MV-4-11 (cell line): Measurements from ENCODE around the gene ZNF555.
"Not testable (repeated sequence)": the region's sequence is repeated elsewhere in the genome, so short reads cannot be mapped to it uniquely, and the experiment has no call there.

Experiments
- DNase-seq: peaks from one replicate; lab custom pipeline; 2025; lab: John Stamatoyannopoulos, UW

Gene ZNF555

DNA sequence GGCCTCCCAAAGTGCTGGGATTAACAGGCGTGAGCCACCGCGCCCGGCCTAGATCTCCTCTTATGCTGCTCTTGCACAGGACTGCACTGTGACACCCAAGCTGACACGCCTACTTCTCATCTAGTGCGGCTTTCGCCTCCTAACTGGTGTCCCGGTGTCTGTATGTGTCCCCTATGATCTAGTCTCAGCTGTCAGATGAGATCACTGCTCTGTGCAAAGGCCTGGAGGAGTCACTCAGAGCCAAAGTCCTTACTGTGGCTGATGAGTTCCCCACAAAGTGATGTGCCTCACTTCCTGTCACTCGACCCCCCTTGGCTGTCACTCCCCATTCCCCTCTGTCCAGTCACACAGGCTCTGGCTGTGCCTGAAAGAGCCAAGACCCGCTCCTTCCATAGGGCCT is 28.3 kb downstream of the ZNF555 start:
- DNase-seq: peak; percentile 71

GRCh38 chr19:2872175-2872574 is 30.9 kb downstream of the ZNF555 start:
- not testable (repeated sequence) for DNase-seq

GRCh38 chr19:2877398-2878331 is 36.4 kb downstream of the ZNF555 start:
- DNase-seq: no peak

DNA sequence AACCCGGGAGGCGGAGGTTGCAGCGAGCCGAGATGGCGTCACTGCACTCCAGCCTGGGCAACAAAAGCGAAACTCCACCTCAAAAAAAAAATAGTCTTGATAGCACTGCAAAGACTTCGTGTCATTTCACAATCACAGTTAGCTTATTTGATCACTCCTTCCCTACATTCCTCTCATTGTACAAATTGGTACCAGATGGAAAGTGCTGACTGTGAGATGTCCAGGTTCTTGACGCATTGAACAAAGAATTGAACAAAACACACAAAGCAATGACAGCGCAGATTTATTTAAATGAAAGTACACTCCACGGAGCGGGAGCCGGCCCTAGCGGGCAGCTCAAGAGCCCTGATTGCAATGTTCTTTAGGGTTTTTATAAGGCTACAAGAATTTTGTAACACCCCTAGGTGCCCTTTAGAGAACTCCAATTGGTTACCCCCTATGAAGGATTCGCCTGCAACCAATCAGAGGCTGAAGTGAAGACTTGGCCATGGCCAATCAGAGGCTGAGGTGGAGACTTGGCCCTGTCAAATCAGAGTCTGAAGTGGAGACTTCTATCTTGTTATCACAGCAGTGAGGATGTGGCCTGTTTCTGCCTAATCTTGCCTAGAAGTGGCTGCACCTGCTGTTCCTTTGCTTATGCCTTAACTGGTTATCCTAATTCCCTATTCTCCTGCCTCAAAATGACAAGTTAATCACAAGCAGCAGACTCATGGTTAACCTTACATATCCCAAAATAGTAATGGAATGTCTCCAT is 42.6 kb downstream of the ZNF555 start:
- no peak for DNase-seq

DNA sequence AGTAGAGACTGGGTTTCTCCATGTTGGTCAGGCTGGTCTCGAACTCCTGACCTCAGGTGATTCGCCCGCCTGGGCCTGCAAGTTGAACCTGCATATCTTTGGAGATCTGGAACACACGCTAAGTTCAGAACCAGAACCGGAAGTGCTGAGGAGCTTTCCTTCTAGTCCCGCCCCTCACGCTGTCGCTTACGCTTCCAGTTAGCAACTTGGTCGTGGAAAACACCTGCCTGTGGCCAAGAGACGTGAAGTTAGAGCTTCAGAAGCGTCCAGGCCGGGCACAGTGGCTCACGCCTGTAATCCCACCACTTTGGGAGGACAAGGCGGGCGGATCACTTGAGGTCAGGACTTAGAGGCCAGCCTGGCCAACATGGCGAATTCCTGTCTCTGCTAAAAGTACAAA is 44.5 kb downstream of the ZNF555 start:
- DNase-seq: no peak

DNA sequence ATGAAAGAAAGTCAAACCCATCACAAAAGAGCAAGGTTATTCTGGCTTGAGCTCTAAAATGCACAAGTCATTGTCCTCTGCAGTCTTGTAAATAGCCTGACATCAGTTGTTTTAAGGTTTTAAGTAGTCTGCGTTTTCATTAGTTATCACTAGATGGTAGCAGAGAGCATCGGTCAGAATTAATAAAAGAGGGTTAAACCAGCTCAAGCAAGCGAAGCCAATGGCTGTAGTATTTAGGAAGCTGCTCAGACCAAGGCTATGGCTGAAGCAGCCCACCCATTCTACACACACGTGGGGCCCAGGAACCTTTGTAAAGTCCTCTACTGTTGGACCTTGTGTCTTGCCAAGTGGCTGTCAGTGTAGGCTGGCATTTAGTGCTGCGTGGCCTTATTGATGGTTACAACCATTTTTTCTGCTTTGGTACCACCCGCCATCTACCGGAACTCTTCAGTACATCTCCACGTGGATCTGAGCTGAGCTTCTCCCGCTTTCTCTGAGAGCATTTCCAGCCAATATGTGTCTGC is 46.2 kb downstream of the ZNF555 start:
- peak; percentile 77 for DNase-seq

DNA sequence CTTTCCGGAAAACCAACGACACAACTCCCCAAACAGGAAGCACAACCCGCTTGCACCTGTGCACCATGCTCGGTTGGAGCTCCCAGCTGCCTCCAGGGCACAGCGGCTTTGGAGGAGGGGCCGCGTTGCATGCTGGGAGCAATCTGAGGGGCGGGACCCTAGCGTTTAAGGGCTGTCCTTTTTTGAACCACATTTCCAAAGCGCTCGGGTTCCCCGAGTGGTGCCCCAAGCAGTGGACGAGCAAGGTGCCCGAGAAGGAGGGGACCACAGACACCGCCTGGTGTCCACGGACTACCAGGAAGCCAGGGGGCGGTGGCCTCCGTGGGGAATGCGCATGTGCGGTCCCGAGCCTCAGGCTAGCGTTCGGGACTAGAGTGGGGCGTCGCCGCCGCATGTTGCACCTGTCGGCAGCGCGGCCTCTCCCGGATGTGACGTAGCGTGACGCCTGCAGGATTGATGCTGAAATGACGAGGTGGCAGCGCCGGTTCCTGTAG is 47.5 kb downstream of the ZNF555 start:
- no peak for DNase-seq

- not testable (repeated sequence) for DNase-seq
These were observed 49.3 kb downstream of the ZNF555 start for GRCh38 chr19:2890531-2890930.

DNA sequence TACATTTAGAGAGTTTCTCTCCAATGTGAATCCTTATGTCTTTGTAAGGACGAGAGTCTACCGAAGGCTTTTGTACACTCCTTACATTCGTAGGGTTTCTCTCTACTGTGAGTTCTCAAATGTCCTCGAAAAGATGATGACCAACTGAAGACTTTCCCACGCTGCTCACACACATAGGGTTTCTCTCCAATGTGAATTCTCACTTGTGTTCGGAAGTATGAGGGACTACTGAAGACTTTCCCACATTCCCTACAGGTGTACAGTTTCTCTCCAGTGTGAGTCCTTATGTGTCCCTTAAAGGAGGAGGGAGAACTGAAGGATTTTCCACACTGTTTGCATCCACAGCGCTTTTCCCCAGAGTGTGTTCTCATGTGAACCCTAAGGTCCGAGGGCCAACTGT is 55.4 kb downstream of the ZNF555 start:
- DNase-seq: no peak

- peak; percentile 100 for DNase-seq
These were observed 59.3 kb downstream of the ZNF555 start, which contains the start of gene ZNF57 for GRCh38 chr19:2900296-2901252. Gene ZNF57 (plus strand): TSS chr19:2900928. CDS start chr19:2901046, 118 bp downstream.

GRCh38 chr19:2902590-2903218 is 61.4 kb downstream of the ZNF555 start:
- no peak for DNase-seq

DNA sequence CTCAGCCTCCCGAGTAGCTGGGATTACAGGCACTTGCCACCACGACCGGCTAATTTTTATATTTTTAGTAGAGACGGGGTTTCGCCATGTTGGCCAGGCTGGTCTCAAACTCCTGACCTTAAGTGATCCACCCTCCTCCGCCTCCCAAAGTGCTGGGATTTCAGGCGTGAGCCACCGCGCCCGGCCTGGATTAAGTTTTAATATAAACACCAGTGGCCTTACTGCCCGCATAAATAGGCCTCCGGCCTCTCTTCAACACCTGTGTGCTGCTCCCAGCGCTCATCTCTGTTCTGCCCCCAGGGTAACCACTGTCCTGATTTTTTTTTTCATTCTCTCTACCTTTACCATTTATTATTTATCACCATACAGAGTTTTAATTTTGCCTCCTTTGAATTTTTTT is 62.1 kb downstream of the ZNF555 start:
- DNase-seq: not testable (repeated sequence)

GRCh38 chr19:2905918-2906519 is 64.7 kb downstream of the ZNF555 start:
- no peak for DNase-seq

GRCh38 chr19:2906631-2907195 is 65.4 kb downstream of the ZNF555 start:
- no peak for DNase-seq
